ENCODE results near the gene XRRA1.

Gene XRRA1

DNA sequence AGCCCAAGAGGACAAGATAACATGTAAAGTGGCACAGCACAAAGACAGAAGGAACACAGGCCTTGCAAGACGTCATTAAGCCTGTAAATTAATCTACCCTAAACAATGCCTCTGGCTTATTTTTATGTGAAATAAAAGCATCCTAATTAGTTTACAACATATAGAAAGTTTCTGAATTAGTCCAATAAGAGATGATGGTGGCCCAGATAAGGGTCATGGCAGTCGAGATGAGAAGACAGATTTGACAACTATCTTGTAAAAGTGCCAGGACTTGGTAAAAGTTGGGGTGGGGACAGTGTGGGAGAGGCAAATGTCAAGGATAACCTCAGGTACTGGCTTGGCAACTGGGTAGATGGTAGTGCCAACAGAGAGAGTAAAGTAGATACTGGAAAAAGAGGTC, 13.6 kb downstream of the XRRA1 start:
- TF ChIP-seq SUZ12 (IDR thresholded peaks at IDR 0.05; ENCODE audit: extremely low read depth, insufficient read depth, insufficient read length), result no peak
- TF ChIP-seq YY1 (IDR thresholded peaks at IDR 0.05; ENCODE audit: insufficient read depth, insufficient read length), result no peak
- TF ChIP-seq ZNF274 (IDR thresholded peaks at IDR 0.05; ENCODE audit: low read depth, low read length), result no peak
- H3K9me3 ChIP-seq (ENCODE audit: insufficient read depth, low read length), result no peaks in the 10 kb centered on the region
- DNase-seq (ENCODE audit: low read depth, low spot score), result no peak
- H3K9ac ChIP-seq (ENCODE audit: insufficient read length, low read depth), result no peak overlapping the region
- peaks cover 68% of the 10 kb centered on the region for H3K36me3 ChIP-seq (ENCODE audit: insufficient read depth, insufficient read length, low read length)
- H3K4me3 ChIP-seq (ENCODE audit: insufficient read length, low read depth), result no peak overlapping the region
- no peaks in the 10 kb centered on the region for H3K27me3 ChIP-seq (ENCODE audit: insufficient read depth, insufficient read length)
- no peaks in the 10 kb centered on the region for H3K4me1 ChIP-seq (ENCODE audit: insufficient read depth, insufficient read length)

DNA sequence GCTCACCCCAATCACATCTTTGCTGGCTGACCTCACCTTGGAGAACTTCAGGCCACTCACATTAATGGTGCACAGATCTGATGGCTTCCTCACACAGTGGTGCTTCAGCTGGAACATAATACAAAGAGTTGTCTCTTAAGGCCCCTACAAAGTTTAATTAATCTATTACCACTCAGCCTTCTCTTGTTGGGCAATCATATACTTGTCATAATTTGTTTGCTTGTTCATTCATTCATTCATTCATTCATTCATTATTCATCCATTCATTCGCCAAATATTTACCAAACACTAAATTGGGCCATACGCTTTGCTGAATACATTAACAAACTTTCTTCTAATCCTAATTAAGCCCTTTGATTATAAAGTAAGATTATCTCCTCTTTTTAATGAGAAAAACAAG, 15.1 kb downstream of the XRRA1 start:
- Histone ChIP-seq H3K9ac (ENCODE audit: insufficient read length, low read depth) (no peak overlapping the region), H3K4me3 (ENCODE audit: insufficient read length, low read depth) (no peak overlapping the region), H3K27me3 (ENCODE audit: insufficient read depth, insufficient read length) (no peaks in the 10 kb centered on the region), H3K4me1 (ENCODE audit: insufficient read depth, insufficient read length) (no peaks in the 10 kb centered on the region), H3K9me3 (ENCODE audit: insufficient read depth, low read length) (no peaks in the 10 kb centered on the region), H3K36me3 (ENCODE audit: insufficient read depth, insufficient read length, low read length) (peaks cover 70% of the 10 kb centered on the region)
- TF ChIP-seq SUZ12 (IDR thresholded peaks at IDR 0.05; ENCODE audit: extremely low read depth, insufficient read depth, insufficient read length) (no peak), ZNF274 (IDR thresholded peaks at IDR 0.05; ENCODE audit: low read depth, low read length) (no peak), YY1 (IDR thresholded peaks at IDR 0.05; ENCODE audit: insufficient read depth, insufficient read length) (no peak)
- DNase-seq (ENCODE audit: low read depth, low spot score), result no peak

DNA sequence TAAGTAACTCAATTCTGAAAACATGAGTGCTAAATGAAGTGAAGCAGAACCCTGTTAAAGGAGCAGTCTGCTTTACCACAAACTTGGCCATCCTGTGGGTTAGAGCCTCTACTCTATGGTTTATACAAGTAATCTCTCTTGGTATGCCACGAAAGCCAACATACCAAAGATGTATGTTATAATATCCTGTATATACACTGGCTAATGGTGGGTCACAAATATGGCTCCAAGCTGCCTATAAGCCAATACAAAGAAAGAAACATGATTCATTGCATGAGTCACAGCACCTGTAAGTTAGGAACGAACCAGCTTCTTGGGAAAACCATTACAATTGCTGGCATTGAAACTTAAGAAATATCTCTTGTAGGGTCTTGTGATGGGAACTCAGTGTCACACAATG, 16.1 kb downstream of the XRRA1 start:
- Histone ChIP-seq H3K36me3 (ENCODE audit: insufficient read depth, insufficient read length, low read length) (peaks cover 76% of the 10 kb centered on the region), H3K9me3 (ENCODE audit: insufficient read depth, low read length) (no peaks in the 10 kb centered on the region), H3K4me1 (ENCODE audit: insufficient read depth, insufficient read length) (no peaks in the 10 kb centered on the region), H3K4me3 (ENCODE audit: insufficient read length, low read depth) (no peak overlapping the region), H3K27me3 (ENCODE audit: insufficient read depth, insufficient read length) (no peaks in the 10 kb centered on the region), H3K9ac (ENCODE audit: insufficient read length, low read depth) (no peak overlapping the region)
- DNase-seq (ENCODE audit: low read depth, low spot score), result no peak
- no peak for TF ChIP-seq YY1 (IDR thresholded peaks at IDR 0.05; ENCODE audit: insufficient read depth, insufficient read length)
- no peak for TF ChIP-seq ZNF274 (IDR thresholded peaks at IDR 0.05; ENCODE audit: low read depth, low read length)
- no peak for TF ChIP-seq SUZ12 (IDR thresholded peaks at IDR 0.05; ENCODE audit: extremely low read depth, insufficient read depth, insufficient read length)

DNA sequence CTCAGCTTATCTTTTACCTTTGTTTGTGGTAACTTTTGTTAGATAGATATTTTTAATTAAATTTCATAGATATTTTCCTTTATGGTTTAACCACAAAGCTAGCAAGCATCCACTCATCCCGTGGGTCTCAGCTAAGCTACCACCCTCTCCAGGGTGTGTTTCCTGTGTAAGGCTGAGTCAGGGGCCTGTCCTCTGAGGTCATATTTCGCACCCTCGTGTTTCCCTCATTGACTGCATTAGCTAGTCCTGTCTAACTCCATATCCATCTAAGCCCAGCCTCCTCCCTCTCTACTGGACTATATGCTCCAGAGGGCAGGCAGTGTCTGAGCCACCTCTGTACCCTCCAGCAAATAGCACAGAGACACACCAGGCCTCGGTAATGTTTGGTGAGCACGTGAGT, 16.7 kb downstream of the XRRA1 start:
- no peak for TF ChIP-seq SUZ12 (IDR thresholded peaks at IDR 0.05; ENCODE audit: extremely low read depth, insufficient read depth, insufficient read length)
- TF ChIP-seq ZNF274 (IDR thresholded peaks at IDR 0.05; ENCODE audit: low read depth, low read length), result no peak
- no peak for TF ChIP-seq YY1 (IDR thresholded peaks at IDR 0.05; ENCODE audit: insufficient read depth, insufficient read length)
- no peak overlapping the region for H3K9ac ChIP-seq (ENCODE audit: insufficient read length, low read depth)
- peaks cover 82% of the 10 kb centered on the region for H3K36me3 ChIP-seq (ENCODE audit: insufficient read depth, insufficient read length, low read length)

DNA sequence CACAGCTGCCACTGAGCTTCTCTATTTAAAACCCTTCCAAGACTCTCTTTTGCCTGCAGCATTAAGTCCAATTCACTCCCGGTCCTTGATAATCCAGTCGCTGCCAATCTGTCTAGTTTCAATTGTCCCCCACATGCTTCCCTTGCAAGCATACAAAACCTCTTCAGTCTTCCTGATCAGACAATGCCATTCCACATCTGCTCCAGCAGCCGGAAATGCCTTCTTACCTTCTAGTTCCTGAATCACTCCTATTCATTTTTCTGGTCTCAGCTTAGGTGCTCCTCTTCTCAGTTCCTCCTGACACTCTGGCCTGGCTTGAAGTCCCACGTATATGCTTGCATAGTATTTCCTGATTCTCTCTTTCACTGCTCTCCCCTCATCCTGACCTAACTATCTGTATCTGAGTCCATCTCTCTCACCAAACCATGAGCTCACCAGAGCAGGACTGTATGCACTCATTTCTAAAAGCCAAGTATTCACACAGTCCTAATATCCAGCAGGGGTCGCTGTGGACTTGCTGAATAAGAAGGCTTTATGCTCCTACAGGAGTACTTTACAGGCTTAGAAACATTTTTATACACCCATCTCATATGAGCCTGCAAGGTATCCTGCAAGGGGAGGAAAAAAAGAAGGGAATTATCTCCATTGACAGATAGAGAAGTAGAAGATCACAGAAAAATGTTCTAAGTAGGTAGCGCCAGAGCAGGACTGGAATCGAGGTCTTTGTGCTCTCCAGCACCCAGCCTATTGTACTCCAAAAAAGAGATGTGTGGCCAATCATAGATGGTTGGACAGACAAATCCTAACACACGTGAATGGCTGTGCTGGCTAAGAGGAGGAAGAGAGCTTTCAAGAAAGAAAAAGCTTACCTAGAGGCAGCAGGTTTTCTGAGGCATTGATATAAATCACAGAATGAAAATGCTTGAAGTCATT, 19.2 kb downstream of the XRRA1 start:
- H3K9ac ChIP-seq (ENCODE audit: insufficient read length, low read depth), result no peak overlapping the region
- TF ChIP-seq SUZ12 (IDR thresholded peaks at IDR 0.05; ENCODE audit: extremely low read depth, insufficient read depth, insufficient read length) (no peak), ZNF274 (IDR thresholded peaks at IDR 0.05; ENCODE audit: low read depth, low read length) (no peak), YY1 (IDR thresholded peaks at IDR 0.05; ENCODE audit: insufficient read depth, insufficient read length) (no peak)
- no peaks in the 10 kb centered on the region for H3K9me3 ChIP-seq (ENCODE audit: insufficient read depth, low read length)
- peak; percentile 85 for DNase-seq (ENCODE audit: low read depth, low spot score)
- H3K4me1 ChIP-seq (ENCODE audit: insufficient read depth, insufficient read length), result no peaks in the 10 kb centered on the region
- H3K27me3 ChIP-seq (ENCODE audit: insufficient read depth, insufficient read length), result no peaks in the 10 kb centered on the region
- H3K36me3 ChIP-seq (ENCODE audit: insufficient read depth, insufficient read length, low read length), result peaks cover 70% of the 10 kb centered on the region
- no peak overlapping the region for H3K4me3 ChIP-seq (ENCODE audit: insufficient read length, low read depth)

More for the DNA sequence above, 16.7 kb downstream of the XRRA1 start:
- no peaks in the 10 kb centered on the region for H3K9me3 ChIP-seq (ENCODE audit: insufficient read depth, low read length)
- H3K27me3 ChIP-seq (ENCODE audit: insufficient read depth, insufficient read length), result no peaks in the 10 kb centered on the region
- no peak for DNase-seq (ENCODE audit: low read depth, low spot score)
- no peak overlapping the region for H3K4me3 ChIP-seq (ENCODE audit: insufficient read length, low read depth)
- H3K4me1 ChIP-seq (ENCODE audit: insufficient read depth, insufficient read length), result no peaks in the 10 kb centered on the region

DNA sequence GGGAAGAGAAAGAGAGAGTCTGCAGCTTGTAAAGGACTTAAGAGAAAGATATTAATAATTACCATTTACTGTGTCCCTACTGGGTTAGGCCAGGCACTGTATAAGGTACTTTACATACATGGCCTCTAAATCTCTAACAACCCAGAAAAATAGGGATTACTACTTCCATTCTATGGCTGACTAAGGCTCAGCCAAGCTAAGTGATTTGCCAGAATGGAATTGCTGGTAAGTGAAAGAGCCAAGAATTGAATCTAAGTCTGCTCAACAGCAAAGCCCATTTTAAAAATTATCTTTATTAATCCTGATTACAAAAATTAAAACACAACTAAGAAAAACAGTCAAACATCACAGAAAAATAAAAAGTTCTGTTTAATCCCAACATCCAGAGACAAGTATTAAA, 21.4 kb downstream of the XRRA1 start:
- H3K9me3 ChIP-seq (ENCODE audit: insufficient read depth, low read length), result no peaks in the 10 kb centered on the region
- H3K36me3 ChIP-seq (ENCODE audit: insufficient read depth, insufficient read length, low read length), result peaks cover 55% of the 10 kb centered on the region
- H3K4me1 ChIP-seq (ENCODE audit: insufficient read depth, insufficient read length), result no peaks in the 10 kb centered on the region
- TF ChIP-seq SUZ12 (IDR thresholded peaks at IDR 0.05; ENCODE audit: extremely low read depth, insufficient read depth, insufficient read length) (no peak), YY1 (IDR thresholded peaks at IDR 0.05; ENCODE audit: insufficient read depth, insufficient read length) (no peak), ZNF274 (IDR thresholded peaks at IDR 0.05; ENCODE audit: low read depth, low read length) (no peak)
- no peak overlapping the region for H3K4me3 ChIP-seq (ENCODE audit: insufficient read length, low read depth)
- DNase-seq (ENCODE audit: low read depth, low spot score), result no peak
- no peak overlapping the region for H3K9ac ChIP-seq (ENCODE audit: insufficient read length, low read depth)
- no peaks in the 10 kb centered on the region for H3K27me3 ChIP-seq (ENCODE audit: insufficient read depth, insufficient read length)

DNA sequence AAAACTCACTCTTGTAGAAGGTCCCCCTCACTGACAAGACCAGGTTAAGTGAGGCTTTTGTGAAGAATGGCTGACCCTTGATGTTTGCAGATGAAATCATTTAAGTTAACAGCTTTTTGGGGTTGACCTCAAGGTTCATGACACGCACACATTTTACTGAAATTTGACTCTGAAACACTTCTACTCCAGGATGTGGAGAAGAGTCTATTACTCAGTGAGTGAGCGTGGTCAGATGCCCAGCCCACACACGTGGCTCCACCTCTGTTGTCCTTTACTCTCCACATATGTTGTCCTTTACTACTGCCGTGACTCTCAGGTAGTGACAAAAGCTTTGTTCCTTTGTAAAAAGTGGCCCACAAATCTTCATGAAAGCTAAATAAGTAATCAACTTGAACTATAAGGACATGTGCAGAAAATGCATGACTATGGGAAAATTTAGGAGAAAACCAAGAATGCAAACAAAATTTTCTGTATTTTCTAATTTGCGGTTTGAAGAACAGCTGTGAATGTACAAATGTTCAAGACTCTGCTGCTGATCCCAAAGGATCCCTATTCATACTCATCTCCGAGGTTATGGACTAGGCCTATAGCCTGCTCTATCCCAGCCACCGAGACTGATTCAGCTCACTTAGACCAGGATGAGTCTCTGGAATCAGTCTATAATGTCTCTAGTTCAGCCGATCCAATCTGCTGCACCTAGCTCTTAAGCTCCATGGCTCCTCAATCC, 22.4 kb downstream of the XRRA1 start:
- H3K9me3 ChIP-seq (ENCODE audit: insufficient read depth, low read length), result no peaks in the 10 kb centered on the region
- H3K27me3 ChIP-seq (ENCODE audit: insufficient read depth, insufficient read length), result no peaks in the 10 kb centered on the region
- peaks cover 51% of the 10 kb centered on the region for H3K36me3 ChIP-seq (ENCODE audit: insufficient read depth, insufficient read length, low read length)
- H3K4me3 ChIP-seq (ENCODE audit: insufficient read length, low read depth), result no peak overlapping the region
- no peak overlapping the region for H3K9ac ChIP-seq (ENCODE audit: insufficient read length, low read depth)
- TF ChIP-seq YY1 (IDR thresholded peaks at IDR 0.05; ENCODE audit: insufficient read depth, insufficient read length), result no peak
- TF ChIP-seq SUZ12 (IDR thresholded peaks at IDR 0.05; ENCODE audit: extremely low read depth, insufficient read depth, insufficient read length), result no peak
- no peak for TF ChIP-seq ZNF274 (IDR thresholded peaks at IDR 0.05; ENCODE audit: low read depth, low read length)
- no peaks in the 10 kb centered on the region for H3K4me1 ChIP-seq (ENCODE audit: insufficient read depth, insufficient read length)
- no peak for DNase-seq (ENCODE audit: low read depth, low spot score)
